PC-3 (cell line): ENCODE data around the gene MYO10. TPM values are rescaled to one million over a fixed set of nuclear protein-coding genes. Genes with fewer than 3 reads are reported as not detected.
A peak's percentile ranks its signal among the peaks of the same experiment; 100 is the strongest.

ENCODE experiments used
- ATAC-seq: fragments of 200-7000 bp; cut with Tn5 transposase; 2 replicates; pipeline ENCODE4 v1.9.1; 2020; ENCODE audit warnings: mild to moderate bottlenecking, moderate library complexity
- BruUV-seq: library from RNA; stranded (reverse); fragments of 400-500 nt; replicated peaks from 2 replicates; lab custom pipeline; 2021; lab: Mats Ljungman, UMichigan
- CTCF ChIA-PET: fragments of 300-600 bp; sonication (Branson Sonifier 250); formaldehyde crosslinking; loops from one replicate; lab custom pipeline; 2022; ENCODE audit warnings: antibody characterized with exemption; lab: Charles Lee
- POLR2A ChIA-PET: fragments of 300-600 bp; sonication (Branson Sonifier 250); formaldehyde crosslinking; loops from one replicate; lab custom pipeline; 2022; ENCODE audit warnings: antibody characterized with exemption; ENCODE audit not compliant: unreplicated experiment; lab: Charles Lee
- DNase-seq: peaks from one replicate; pipeline ENCODE4 v3.0.0-alpha.2; 2015
- H2AFZ ChIP-seq: fragments of 300-600 bp; sonication (generic); 2 replicates; pipeline ENCODE4 v1.6.0; 2016; ENCODE audit warnings: antibody characterized with exemption, low read length
- H3F3A ChIP-seq: fragments of 300-600 bp; sonication (generic); one replicate; pipeline ENCODE4 v1.6.0; 2017; ENCODE audit warnings: antibody characterized with exemption, low read length, control low read depth, mild to moderate bottlenecking; ENCODE audit not compliant: unreplicated experiment
- H3K27ac ChIP-seq: fragments of 300-600 bp; sonication (generic); 2 replicates; pipeline ENCODE4 v1.5.1; 2016; ENCODE audit warnings: mild to moderate bottlenecking, low read length
- H3K27me3 ChIP-seq: fragments of 300-600 bp; sonication (generic); 2 replicates; pipeline ENCODE4 v1.6.1; 2016; ENCODE audit warnings: low read length, mixed read lengths
- H3K36me3 ChIP-seq: fragments of 300-600 bp; sonication (generic); 2 replicates; pipeline ENCODE4 v1.6.1; 2016; ENCODE audit warnings: low read depth, mixed run types, low read length, mixed read lengths
- H3K4me1 ChIP-seq: fragments of 300-600 bp; sonication (generic); 2 replicates; pipeline ENCODE4 v1.5.1; 2016; ENCODE audit warnings: low read length; ENCODE audit not compliant: insufficient read depth
- H3K4me2 ChIP-seq: fragments of 300-600 bp; sonication (generic); 2 replicates; pipeline ENCODE4 v1.6.0; 2016; ENCODE audit warnings: low read length
- H3K4me3 ChIP-seq: fragments of 300-600 bp; sonication (generic); 2 replicates; pipeline ENCODE4 v1.5.1; 2016; ENCODE audit warnings: mild to moderate bottlenecking, low read length, mixed read lengths
- H3K79me2 ChIP-seq: fragments of 300-600 bp; sonication (generic); 2 replicates; pipeline ENCODE4 v1.6.1; 2017; ENCODE audit warnings: low read length, mixed read lengths
- H3K9ac ChIP-seq: fragments of 300-600 bp; sonication (generic); 2 replicates; pipeline ENCODE4 v1.6.0; 2016; ENCODE audit warnings: mild to moderate bottlenecking, low read length
- H3K9me2 ChIP-seq: fragments of 300-600 bp; sonication (generic); replicated peaks from 2 replicates; pipeline ENCODE4 v1.6.1; 2016; ENCODE audit warnings: mixed run types, low read length, mixed read lengths
- H3K9me3 ChIP-seq: fragments of 300-600 bp; sonication (generic); 2 replicates; pipeline ENCODE4 v1.6.1; 2016; ENCODE audit warnings: low read length, mixed read lengths
- H4K20me1 ChIP-seq: fragments of 300-600 bp; sonication (generic); 2 replicates; pipeline ENCODE4 v1.6.1; 2016; ENCODE audit warnings: low read length, mixed read lengths
- CTCF ChIP-seq: fragments of 300-600 bp; sonication (generic); conservative IDR thresholded peaks from 2 replicates; pipeline ENCODE4 v1.5.1; 2017; ENCODE audit warnings: antibody characterized with exemption, low read depth, mild to moderate bottlenecking, low read length
- EZH2 ChIP-seq: fragments of 300-600 bp; sonication (generic); IDR thresholded peaks from one replicate; pipeline ENCODE4 v1.6.1; 2017; ENCODE audit warnings: antibody characterized with exemption, mild to moderate bottlenecking, low read length; ENCODE audit not compliant: unreplicated experiment
- EZH2phosphoT487 ChIP-seq: fragments of 300-600 bp; sonication (generic); IDR thresholded peaks from 2 replicates; pipeline ENCODE4 v1.6.1; 2018; ENCODE audit warnings: mild to moderate bottlenecking, antibody characterized with exemption, low read length, borderline replicate concordance
- intact Hi-C: fragments of 100-400 bp; cut with micrococcal nuclease; formaldehyde crosslinking; loops from 2 replicates; pipeline ENCODE4 v1.9.0; 2023
- total RNA-seq: library from RNA; depleted of rRNA; stranded (reverse); fragments of >200 nt; gene quantifications from 2 replicates; pipeline ENCODE4 v1.2.3, GENCODE V29; 2014

The MYO10 gene
- total RNA-seq, 1 experiment from 2014 or later = 52.3 TPM

GRCh38 chr5:16864631-16865131 is 71.4 kb downstream of the MYO10 start:
- ChIA-PET POLR2A (no interaction called here), CTCF (no interaction called here)
- no peaks in the 10 kb centered on the region for H3K9me3 ChIP-seq
- no peaks in the 10 kb centered on the region for H3K27me3 ChIP-seq
- H3K9me2 ChIP-seq = no peaks in the 10 kb centered on the region
- peaks cover 82% of the 10 kb centered on the region for H3K79me2 ChIP-seq
- peaks cover 14% of the 10 kb centered on the region for H3K4me1 ChIP-seq
- BruUV-seq = no TSS peak
- TF ChIP-seq CTCF = no peak
- TF ChIP-seq EZH2phosphoT487 = no peak
- no peak for TF ChIP-seq EZH2
- no peak overlapping the region for H3K27ac ChIP-seq
- H3K4me2 ChIP-seq = no peak overlapping the region
- H2AFZ ChIP-seq = no peak overlapping the region
- H3K4me3 ChIP-seq = no peak overlapping the region
- no peak overlapping the region for H3K9ac ChIP-seq
- H3F3A ChIP-seq = no peaks in the 10 kb centered on the region
- DNase-seq (no peak), ATAC-seq (no peak)
- H4K20me1 ChIP-seq = no peaks in the 10 kb centered on the region
- H3K36me3 ChIP-seq = peaks cover 4% of the 10 kb centered on the region; the same call in 1 of the 2 replicates
- intact Hi-C loops = no loop called here

GRCh38 chr5:16863469-16863946 is 72.6 kb downstream of the MYO10 start:
- Histone ChIP-seq H3K9ac (no peak overlapping the region), H3K9me3 (no peaks in the 10 kb centered on the region), H3K4me3 (no peak overlapping the region), H3K4me2 (0 out of 2 replicates have a peak overlapping the region, but pooled peaks have one; percentile 1), H3K4me1 (peaks cover 14% of the 10 kb centered on the region), H3K9me2 (no peaks in the 10 kb centered on the region), H3K27me3 (no peaks in the 10 kb centered on the region), H4K20me1 (no peaks in the 10 kb centered on the region), H3K27ac (0 out of 2 replicates have a peak overlapping the region, but pooled peaks have one; percentile 0), H3F3A (no peaks in the 10 kb centered on the region), H3K36me3 (peaks cover 11% of the 10 kb centered on the region), H2AFZ (no peak overlapping the region), H3K79me2 (peaks cover 79% of the 10 kb centered on the region)
- CTCF ChIA-PET = interaction anchor here (0.7 kb wide), 1 partner anchor 66 kb away, joined by 3 read pairs; no protein-coding TSS in a partner anchor
- peak; percentile 85 for ATAC-seq
- no TSS peak for BruUV-seq
- intact Hi-C loops = no loop called here
- peak; percentile 66 for DNase-seq
- POLR2A ChIA-PET = interaction anchor here (0.6 to 0.7 kb wide), 2 partner anchors 94 to 137 kb away, joined by 3 to 5 read pairs; no protein-coding TSS in a partner anchor
- no peak for TF ChIP-seq EZH2
- TF ChIP-seq EZH2phosphoT487 = no peak
- TF ChIP-seq CTCF = no peak

- Histone ChIP-seq H3K4me2 (no peak overlapping the region), H3F3A (no peaks in the 10 kb centered on the region), H3K4me3 (no peak overlapping the region), H3K9ac (no peak overlapping the region), H4K20me1 (no peaks in the 10 kb centered on the region), H3K79me2 (peaks cover 72% of the 10 kb centered on the region), H3K9me2 (no peaks in the 10 kb centered on the region), H2AFZ (no peak overlapping the region), H3K27me3 (no peaks in the 10 kb centered on the region), H3K36me3 (peaks cover 11% of the 10 kb centered on the region), H3K4me1 (peaks cover 19% of the 10 kb centered on the region), H3K9me3 (no peaks in the 10 kb centered on the region), H3K27ac (no peak overlapping the region)
- TF ChIP-seq EZH2phosphoT487 = no peak
- no peak for TF ChIP-seq EZH2
- TF ChIP-seq CTCF = no peak
- intact Hi-C loops = no loop called here
- POLR2A ChIA-PET = interaction anchor here (0.6 to 0.7 kb wide), 2 partner anchors 95 to 138 kb away, joined by 3 to 5 read pairs; no protein-coding TSS in a partner anchor
- DNase-seq = no peak
- ATAC-seq = no peak
- CTCF ChIA-PET = interaction anchor here (0.6 to 0.7 kb wide), 2 partner anchors 66 to 264 kb away, joined by 3 read pairs; no protein-coding TSS in a partner anchor
- BruUV-seq = no TSS peak
Measured at GRCh38 chr5:16862777-16863176, 73.3 kb downstream of the MYO10 start.
